GM23338 (cell line): ENCODE results near the gene PPP1R9A. TPM values are rescaled to one million over a fixed set of nuclear protein-coding genes. Genes with fewer than 3 reads are reported as not detected.

Source experiments
- ATAC-seq: fragments of 200-7000 bp; cut with Tn5 transposase; 3 replicates; pipeline ENCODE4 v1.9.1; 2020
- DNase-seq: peaks from one replicate; pipeline ENCODE4 v3.0.0-alpha.2; 2015; ENCODE audit warnings: low spot score
- H2AFZ ChIP-seq: fragments of 200-600 bp; sonication (generic); 2 replicates; pipeline ENCODE4 v1.8.0; 2016; ENCODE audit warnings: antibody characterized with exemption, mild to moderate bottlenecking, moderate library complexity
- H3F3A ChIP-seq: fragments of 200-600 bp; sonication (generic); replicated peaks from 2 replicates; pipeline ENCODE4 v1.8.0; 2017; ENCODE audit warnings: antibody characterized with exemption, mixed run types, low read depth
- H3K27ac ChIP-seq: fragments of 200-600 bp; sonication (generic); 2 replicates; pipeline ENCODE4 v1.6.1; 2016; ENCODE audit warnings: low read depth
- H3K27me3 ChIP-seq: fragments of 200-600 bp; sonication (generic); 2 replicates; pipeline ENCODE4 v1.8.0; 2016; ENCODE audit warnings: mild to moderate bottlenecking, mixed run types, moderate library complexity; ENCODE audit not compliant: insufficient read depth
- H3K36me3 ChIP-seq: fragments of 200-600 bp; sonication (generic); 2 replicates; pipeline ENCODE4 v1.8.0; 2016; ENCODE audit warnings: mild to moderate bottlenecking; ENCODE audit not compliant: insufficient read depth
- H3K4me1 ChIP-seq: fragments of 200-600 bp; sonication (generic); 2 replicates; pipeline ENCODE4 v1.8.0; 2016; ENCODE audit warnings: mild to moderate bottlenecking, moderate library complexity; ENCODE audit not compliant: insufficient read depth
- H3K4me2 ChIP-seq: fragments of 200-600 bp; sonication (generic); 2 replicates; pipeline ENCODE4 v1.7.1; 2017; ENCODE audit warnings: mixed run types
- H3K4me3 ChIP-seq: fragments of 200-600 bp; sonication (generic); 2 replicates; pipeline ENCODE4 v1.6.1; 2016; ENCODE audit warnings: mixed run types
- H3K79me2 ChIP-seq: fragments of 200-600 bp; sonication (generic); replicated peaks from 2 replicates; pipeline ENCODE4 v1.8.0; 2017; ENCODE audit warnings: mild to moderate bottlenecking; ENCODE audit not compliant: insufficient read depth
- H3K9me2 ChIP-seq: fragments of 200-600 bp; sonication (generic); 2 replicates; pipeline ENCODE4 v1.8.0; 2017; ENCODE audit not compliant: insufficient read depth
- H4K20me1 ChIP-seq: fragments of 200-600 bp; sonication (generic); replicated peaks from 2 replicates; pipeline ENCODE4 v1.8.0; 2017; ENCODE audit warnings: mild to moderate bottlenecking; ENCODE audit not compliant: insufficient read depth
- H3K27ac Mint-ChIP-seq: 2 replicates; pipeline ENCODE4 v1.8.0; 2020; ENCODE audit warnings: inconsistent platforms, mild to moderate bottlenecking, moderate library complexity, mixed read lengths
- H3K27me3 Mint-ChIP-seq: 3 replicates; pipeline ENCODE4 v1.8.0; 2022; ENCODE audit warnings: low read depth, mild to moderate bottlenecking, moderate library complexity, mixed read lengths, inconsistent platforms; ENCODE audit not compliant: insufficient read depth, poor library complexity
- H3K36me3 Mint-ChIP-seq: 3 replicates; pipeline ENCODE4 v1.8.0; 2021; ENCODE audit warnings: low read depth, mild to moderate bottlenecking, inconsistent platforms, moderate library complexity, mixed read lengths
- H3K4me1 Mint-ChIP-seq: 3 replicates; pipeline ENCODE4 v1.8.0; 2020; ENCODE audit warnings: mild to moderate bottlenecking, inconsistent platforms, mixed read lengths
- H3K4me3 Mint-ChIP-seq: 3 replicates; pipeline ENCODE4 v1.8.0; 2021; ENCODE audit warnings: moderate library complexity, mild to moderate bottlenecking, inconsistent platforms, mixed read lengths
- H3K9me3 Mint-ChIP-seq: 3 replicates; pipeline ENCODE4 v1.8.0; 2020; ENCODE audit warnings: moderate library complexity, mild to moderate bottlenecking, inconsistent platforms, mixed read lengths
- CREB1 ChIP-seq: fragments of 250-450 bp; sonication (Bioruptor Pico); IDR thresholded peaks from 2 replicates; pipeline ENCODE4 v1.5.0; 2020; ENCODE audit warnings: low read depth, mild to moderate bottlenecking, moderate library complexity
- ETS1 ChIP-seq: IDR thresholded peaks from 2 replicates; pipeline ENCODE4 v1.6.1; 2016; ENCODE audit warnings: antibody characterized with exemption
- REST ChIP-seq: IDR thresholded peaks from one replicate; pipeline ENCODE4 v1.6.1; 2018; ENCODE audit warnings: antibody characterized with exemption; ENCODE audit not compliant: unreplicated experiment
- STAT1 ChIP-seq: IDR thresholded peaks from one replicate; pipeline ENCODE4 v1.6.1; 2016; ENCODE audit warnings: antibody characterized with exemption; ENCODE audit not compliant: unreplicated experiment
- ZNF462 ChIP-seq: fragments of 250-450 bp; sonication (Bioruptor Pico); IDR thresholded peaks from 2 replicates; pipeline ENCODE4 v1.5.0; 2020; ENCODE audit warnings: mild to moderate bottlenecking, moderate library complexity
- polyA plus RNA-seq: library from polyadenylated mRNA; unstranded; fragments of >200 nt; fragmentation: Nextera tagmentation; extraction: Ambion mirVana; gene quantifications from 2 replicates; pipeline ENCODE4 v1.2.1, GENCODE V29; 2016
- total RNA-seq: library from RNA; depleted of rRNA; stranded (reverse); fragments of >200 nt; shearing (Covaris generic); gene quantifications from 2 replicates; pipeline ENCODE4 v1.2.3, GENCODE V29; 2014

Gene PPP1R9A
- total and polyA plus RNA-seq, 2 experiments from 2014 or later: 10.6 to 31.8 TPM

- ATAC-seq (no peak), DNase-seq (no peak)
- Histone ChIP-seq H3F3A (no peaks in the 10 kb centered on the region), H3K9me2 (peaks cover 4% of the 10 kb centered on the region; the same call in 1 of the 2 replicates), H3K4me3 (no peak overlapping the region), H3K27me3 (no peaks in the 10 kb centered on the region), H3K36me3 (no peaks in the 10 kb centered on the region), H3K27ac (no peak overlapping the region), H3K79me2 (peaks cover 7% of the 10 kb centered on the region), H4K20me1 (no peaks in the 10 kb centered on the region), H3K4me2 (no peak overlapping the region), H3K4me1 (no peaks in the 10 kb centered on the region), H2AFZ (no peak overlapping the region)
- Mint-ChIP-seq H3K4me3 (no peak overlapping the region), H3K36me3 (no peaks in the 10 kb centered on the region), H3K9me3 (no peaks in the 10 kb centered on the region), H3K4me1 (no peaks in the 10 kb centered on the region), H3K27ac (no peak overlapping the region), H3K27me3 (no peaks in the 10 kb centered on the region)
- TF ChIP-seq ZNF462 (CRISPR knock-in tag): no peak
- TF ChIP-seq REST: no peak
- no peak for TF ChIP-seq STAT1
- no peak for TF ChIP-seq CREB1 (CRISPR knock-in tag)
- no peak for TF ChIP-seq ETS1
Observed at GRCh38 chr7:95011995-95012394, 104.6 kb downstream of the PPP1R9A start.
